Hypothalamus (tissue), 51 donors: Measurements from ENCODE around the gene CILP.

Experiments used
- DNase-seq, 51 donors: peaks; one replicate each; lab custom pipeline; 2025; lab: John Stamatoyannopoulos, UW

CILP gene

DNA sequence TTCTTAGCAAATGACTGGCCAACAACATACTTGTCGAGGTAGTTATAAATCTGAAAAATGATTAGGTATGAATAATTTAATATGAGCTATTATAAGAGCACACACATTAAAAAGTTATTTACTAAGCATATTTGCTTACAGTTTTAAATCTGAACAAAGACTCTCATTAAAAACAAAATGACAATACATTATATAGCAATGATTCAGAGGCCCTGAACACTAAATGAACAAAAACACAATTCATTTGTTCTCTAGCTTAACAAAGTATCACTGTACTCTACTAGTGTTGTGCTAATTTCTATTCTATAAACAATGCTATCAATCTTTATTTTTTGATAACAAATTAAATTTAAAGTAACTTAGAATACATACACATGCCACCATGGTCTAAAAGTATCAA lies 47.1 kb downstream of the CILP start:
- no peak for DNase-seq

DNA sequence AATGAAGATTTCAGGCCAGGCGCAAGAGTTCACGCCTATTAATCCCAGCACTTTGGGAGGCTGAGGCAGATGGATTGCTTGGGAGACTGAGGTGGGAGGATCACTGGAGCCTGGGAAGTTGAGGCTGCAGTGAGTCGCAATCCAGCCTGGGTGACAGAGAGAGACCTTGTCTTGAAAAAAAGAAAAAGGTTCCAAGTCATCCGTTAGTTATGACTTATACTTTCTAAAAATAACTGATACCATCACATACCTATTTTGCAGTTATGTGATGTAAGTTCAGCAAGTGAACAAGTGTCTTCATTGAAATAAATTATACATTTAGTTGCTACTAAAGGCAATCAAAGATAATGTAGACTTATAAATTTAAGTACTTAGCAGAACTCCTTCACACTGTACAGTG lies 48.2 kb downstream of the CILP start:
- DNase-seq: no peak

DNA sequence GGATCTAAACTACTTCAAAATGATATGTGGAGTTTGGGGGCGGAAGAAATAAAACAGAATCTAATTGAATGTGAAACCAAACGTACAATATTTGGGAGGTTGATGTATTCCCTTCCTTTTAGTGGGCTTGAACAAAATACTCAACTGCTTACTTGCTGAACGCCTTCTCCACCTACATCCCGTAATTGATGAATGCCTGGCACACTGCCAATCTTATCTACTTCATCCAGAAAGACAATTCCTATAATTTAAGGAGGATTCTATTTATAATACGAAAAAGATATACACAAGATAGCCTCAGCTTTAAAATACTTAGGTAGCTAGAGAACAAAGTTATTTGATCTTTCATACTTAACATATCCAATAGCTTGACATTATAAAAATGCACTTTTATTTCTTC lies 54.6 kb downstream of the CILP start:
- no peak for DNase-seq

- no peak for DNase-seq
Measured at GRCh38 chr15:65154720-65155119, 56.6 kb downstream of the CILP start.

- DNase-seq: no peak
Measured at GRCh38 chr15:65147902-65148301, 63.4 kb downstream of the CILP start.

DNA sequence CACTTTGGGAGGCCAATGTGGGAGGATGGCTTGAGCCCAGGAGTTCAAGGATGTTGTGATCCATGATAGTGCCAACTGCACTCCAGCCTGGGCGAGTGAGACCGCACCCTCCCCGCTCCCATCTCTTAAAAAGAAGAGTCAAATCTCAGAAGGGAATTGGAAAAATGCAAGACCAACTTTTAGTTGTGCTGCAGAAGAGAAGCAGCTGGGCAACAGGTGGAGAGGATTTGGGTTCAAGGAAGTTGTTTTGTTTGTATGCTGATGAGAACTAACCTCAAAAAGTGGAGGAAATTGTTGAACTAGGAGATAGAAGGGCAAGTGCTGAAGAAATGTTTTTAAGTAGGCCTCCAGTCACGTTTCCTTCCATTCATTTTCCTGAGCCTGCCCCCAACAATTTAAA lies 64.8 kb downstream of the CILP start:
- no peak for DNase-seq
